ENCODE results near the gene PIP5K1C. TPM values are rescaled to one million over a fixed set of nuclear protein-coding genes. Genes with fewer than 3 reads are reported as not detected.

PIP5K1C gene, protein sequence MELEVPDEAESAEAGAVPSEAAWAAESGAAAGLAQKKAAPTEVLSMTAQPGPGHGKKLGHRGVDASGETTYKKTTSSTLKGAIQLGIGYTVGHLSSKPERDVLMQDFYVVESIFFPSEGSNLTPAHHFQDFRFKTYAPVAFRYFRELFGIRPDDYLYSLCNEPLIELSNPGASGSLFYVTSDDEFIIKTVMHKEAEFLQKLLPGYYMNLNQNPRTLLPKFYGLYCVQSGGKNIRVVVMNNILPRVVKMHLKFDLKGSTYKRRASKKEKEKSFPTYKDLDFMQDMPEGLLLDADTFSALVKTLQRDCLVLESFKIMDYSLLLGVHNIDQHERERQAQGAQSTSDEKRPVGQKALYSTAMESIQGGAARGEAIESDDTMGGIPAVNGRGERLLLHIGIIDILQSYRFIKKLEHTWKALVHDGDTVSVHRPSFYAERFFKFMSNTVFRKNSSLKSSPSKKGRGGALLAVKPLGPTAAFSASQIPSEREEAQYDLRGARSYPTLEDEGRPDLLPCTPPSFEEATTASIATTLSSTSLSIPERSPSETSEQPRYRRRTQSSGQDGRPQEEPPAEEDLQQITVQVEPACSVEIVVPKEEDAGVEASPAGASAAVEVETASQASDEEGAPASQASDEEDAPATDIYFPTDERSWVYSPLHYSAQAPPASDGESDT
- total RNA-seq: 33.4 and 38.1 TPM in 2 replicates

GRCh38 chr19:3700242-3701032 lies at the start of gene PIP5K1C:
Gene PIP5K1C, minus strand, starts transcription at chr19:3700468. Its CDS starts 78 bp downstream, at chr19:3700390.

DNA sequence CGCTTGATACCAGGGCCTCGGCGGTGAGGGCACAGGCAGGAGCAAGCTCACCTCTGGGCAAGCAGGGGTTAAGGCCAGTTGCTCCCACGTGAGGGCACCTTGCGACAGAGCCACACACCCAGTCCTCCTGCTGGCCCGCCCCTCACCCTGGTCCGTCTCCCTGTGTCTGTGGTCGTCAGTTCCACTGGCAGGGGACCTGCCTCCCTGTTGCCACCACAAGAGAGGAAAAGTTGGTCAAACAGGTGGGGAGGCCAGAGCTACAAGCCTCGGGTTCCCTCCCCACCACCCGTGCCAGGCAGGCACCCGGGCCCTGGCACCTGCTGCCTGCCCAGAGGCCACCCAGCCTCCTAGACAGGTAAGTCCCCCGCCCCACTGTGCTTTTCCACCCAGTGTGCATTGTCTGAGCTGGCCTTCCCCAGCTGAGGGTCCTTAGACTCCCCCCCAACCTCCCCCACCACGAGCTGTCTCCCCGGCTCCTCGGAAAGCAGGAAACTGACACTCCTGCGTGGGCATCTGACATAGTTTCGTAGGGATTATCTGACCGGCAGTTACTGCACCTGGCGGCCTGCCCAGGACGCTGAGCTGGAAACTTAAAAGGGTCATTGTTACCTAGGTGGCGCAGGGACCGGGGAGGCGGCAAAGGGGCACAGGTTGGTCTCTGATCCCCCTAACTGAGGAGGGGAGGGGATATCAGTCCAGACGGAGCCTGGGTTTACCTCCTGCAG lies 8.1 kb upstream of the PIP5K1C start, which contains the start of gene TJP3:
TJP3 (plus strand) TSS at position 178 of the 725 bp plus-strand sequence. CDS start 20,049 bp downstream, outside the sequence.

GRCh38 chr19:3626473-3627350 lies 73.6 kb downstream of the PIP5K1C start, which contains the start of gene CACTIN:
Gene CACTIN, minus strand, starts transcription at chr19:3626790. Its CDS starts 28 bp downstream, at chr19:3626762.

DNA sequence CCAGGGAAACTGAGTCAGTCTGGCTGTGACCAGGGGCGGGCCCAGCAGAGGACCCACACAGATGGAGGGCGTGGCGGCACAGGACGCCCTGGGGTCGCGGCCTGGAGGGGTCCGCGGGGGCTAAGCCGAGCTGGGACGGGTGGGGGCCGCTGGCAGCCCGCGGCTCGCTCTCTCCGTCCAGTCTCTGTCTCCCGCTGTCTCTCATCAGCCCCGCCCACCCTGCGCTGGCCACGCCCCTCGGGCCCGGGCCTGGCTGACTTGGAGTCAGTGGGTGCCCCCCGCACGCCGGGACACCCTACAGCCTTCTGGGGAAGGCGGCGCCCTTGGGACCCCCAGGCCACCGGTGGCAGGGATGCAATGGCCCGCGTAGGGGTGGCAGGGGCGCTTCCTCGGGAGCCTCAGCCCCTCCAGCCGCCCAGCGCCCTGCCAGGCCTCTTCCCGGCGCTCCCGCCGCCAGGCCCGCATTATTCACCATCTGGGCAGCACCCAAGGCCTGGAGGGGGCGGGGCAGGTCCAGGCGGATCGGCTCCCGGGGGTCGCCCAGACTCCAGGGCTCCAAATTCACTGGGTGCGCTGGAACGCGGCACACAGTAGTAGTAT lies 93.5 kb downstream of the PIP5K1C start, which contains the start of gene TBXA2R:
TBXA2R (minus strand) TSS at position 186 of the 600 bp plus-strand sequence. CDS start 6,241 bp downstream, outside the sequence.

GRCh38 chr19:3585301-3586126 lies 114.8 kb downstream of the PIP5K1C start, which contains the start of gene GIPC3:
Gene GIPC3, plus strand, starts transcription at chr19:3585478. Its CDS starts 120 bp downstream, at chr19:3585598.

Other genes with a start within 250 kb of the PIP5K1C start
- not detected in 2 replicates for gene SMIM24, start 219.9 kb downstream of the PIP5K1C start, total RNA-seq
- not detected in 2 replicates for gene SMIM44, start 217.0 kb downstream of the PIP5K1C start, total RNA-seq
- gene DOHH, start 199.8 kb downstream of the PIP5K1C start, total RNA-seq: 12.7 and 20.0 TPM in 2 replicates
- gene FZR1, start 194.2 kb downstream of the PIP5K1C start, total RNA-seq: 47.0 and 48.1 TPM in 2 replicates
- not detected in 2 replicates for gene TEKTIP1, start 161.3 kb downstream of the PIP5K1C start, total RNA-seq
- gene MFSD12, start 142.9 kb downstream of the PIP5K1C start, total RNA-seq: 107 and 146 TPM in 2 replicates
- 154 and 181 TPM in 2 replicates for gene HMG20B, start 127.5 kb downstream of the PIP5K1C start, total RNA-seq
- gene GIPC3, start 115.0 kb downstream of the PIP5K1C start, total RNA-seq: under 0.01 and 0.18 TPM in 2 replicates
- gene TBXA2R, start 93.6 kb downstream of the PIP5K1C start, total RNA-seq: 3.2 and 8.6 TPM in 2 replicates
- gene CACTIN, start 73.7 kb downstream of the PIP5K1C start, total RNA-seq: 27.1 and 30.0 TPM in 2 replicates
- gene TJP3, start 7.9 kb upstream of the PIP5K1C start, total RNA-seq: not detected in 2 replicates
- 20.8 and 27.5 TPM in 2 replicates for gene APBA3, start 61.2 kb upstream of the PIP5K1C start, total RNA-seq
- gene MRPL54, start 62.2 kb upstream of the PIP5K1C start, total RNA-seq: 82.9 and 117 TPM in 2 replicates
- not detected in 2 replicates for gene RAX2, start 71.8 kb upstream of the PIP5K1C start, total RNA-seq
- gene MATK, start 85.9 kb upstream of the PIP5K1C start, total RNA-seq: not detected in 2 replicates
- gene ZFR2, start 168.6 kb upstream of the PIP5K1C start, total RNA-seq: not detected in 2 replicates
- gene ATCAY, start 180.2 kb upstream of the PIP5K1C start, total RNA-seq: 0.58 and 1.2 TPM in 2 replicates
- gene NMRK2, start 232.6 kb upstream of the PIP5K1C start, total RNA-seq: not detected in 2 replicates